22Rv1 (cell line): Measurements from ENCODE around the gene TWIST2.

Experiments
- ZFX ChIP-seq: fragments of 450-650 bp; IDR thresholded peaks from 2 replicates; pipeline ENCODE4 v1.6.1; 2017; ENCODE audit warnings: antibody characterized with exemption, borderline replicate concordance
- TF ChIP-seq, protein P1 (sequence below): fragments of 450-650 bp; IDR thresholded peaks from 2 replicates; pipeline ENCODE4 v1.5.1; 2017; ENCODE audit warnings: mild to moderate bottlenecking

DNA sequence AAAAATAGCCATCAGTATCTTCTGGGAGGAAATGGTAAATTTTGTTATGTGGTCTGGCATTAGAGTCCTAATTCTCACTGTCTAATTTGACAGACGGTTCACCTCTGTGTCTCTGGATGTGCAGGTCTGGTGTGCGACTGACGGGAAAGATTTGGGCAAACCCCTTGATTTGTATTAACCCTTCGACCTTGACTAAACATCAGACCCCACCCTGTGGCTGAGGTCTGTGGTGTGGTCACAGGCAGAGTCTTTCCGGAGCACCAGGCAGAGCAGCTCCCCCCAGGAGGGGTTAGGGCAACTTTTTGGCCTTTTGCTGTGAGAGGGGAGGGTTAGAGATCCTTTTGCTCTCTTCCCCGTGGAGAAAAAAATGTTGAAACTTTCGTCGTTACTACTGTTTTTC lies 6.4 kb downstream of the TWIST2 start:
- TF ChIP-seq, protein P1, sequence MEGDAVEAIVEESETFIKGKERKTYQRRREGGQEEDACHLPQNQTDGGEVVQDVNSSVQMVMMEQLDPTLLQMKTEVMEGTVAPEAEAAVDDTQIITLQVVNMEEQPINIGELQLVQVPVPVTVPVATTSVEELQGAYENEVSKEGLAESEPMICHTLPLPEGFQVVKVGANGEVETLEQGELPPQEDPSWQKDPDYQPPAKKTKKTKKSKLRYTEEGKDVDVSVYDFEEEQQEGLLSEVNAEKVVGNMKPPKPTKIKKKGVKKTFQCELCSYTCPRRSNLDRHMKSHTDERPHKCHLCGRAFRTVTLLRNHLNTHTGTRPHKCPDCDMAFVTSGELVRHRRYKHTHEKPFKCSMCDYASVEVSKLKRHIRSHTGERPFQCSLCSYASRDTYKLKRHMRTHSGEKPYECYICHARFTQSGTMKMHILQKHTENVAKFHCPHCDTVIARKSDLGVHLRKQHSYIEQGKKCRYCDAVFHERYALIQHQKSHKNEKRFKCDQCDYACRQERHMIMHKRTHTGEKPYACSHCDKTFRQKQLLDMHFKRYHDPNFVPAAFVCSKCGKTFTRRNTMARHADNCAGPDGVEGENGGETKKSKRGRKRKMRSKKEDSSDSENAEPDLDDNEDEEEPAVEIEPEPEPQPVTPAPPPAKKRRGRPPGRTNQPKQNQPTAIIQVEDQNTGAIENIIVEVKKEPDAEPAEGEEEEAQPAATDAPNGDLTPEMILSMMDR, result no peak
- no peak for TF ChIP-seq ZFX
